ENCODE measurements around the gene RASSF5. TPM values are rescaled to one million over a fixed set of nuclear protein-coding genes. Genes with fewer than 3 reads are reported as not detected.

The RASSF5 gene
- total RNA-seq, 2 donors from 2014 or later = 0.20 to 0.26 TPM

GRCh38 chr1:206506405-206507283 lies 687 bp upstream of the RASSF5 start:
- peaks cover 3% of the 10 kb centered on the region for H3K4me1 ChIP-seq (ENCODE audit: control insufficient read depth, insufficient read depth, low read length)
- no peak for DNase-seq
- no peaks in the 10 kb centered on the region for H3K36me3 Mint-ChIP-seq (ENCODE audit: low read depth)
- H3K27ac Mint-ChIP-seq = no peak overlapping the region
- peaks cover 85% of the 10 kb centered on the region for H3K27me3 ChIP-seq (ENCODE audit: control insufficient read depth, insufficient read depth, low read length, poor library complexity, severe bottlenecking)
- H3K36me3 ChIP-seq (ENCODE audit: control insufficient read depth, insufficient read depth, low read length) = no peaks in the 10 kb centered on the region
- H3K4me3 Mint-ChIP-seq = peak overlapping the region; percentile 54
- peaks cover 4% of the 10 kb centered on the region for H3K4me1 Mint-ChIP-seq
- peaks cover 92% of the 10 kb centered on the region for H3K27me3 Mint-ChIP-seq (ENCODE audit: insufficient read depth)
- H3K9me3 ChIP-seq (ENCODE audit: control insufficient read depth, low read length) = no peaks in the 10 kb centered on the region
- TF ChIP-seq CTCF (conservative IDR thresholded peaks at IDR 0.05) = no peak
- no peak overlapping the region for H3K9ac ChIP-seq (ENCODE audit: extremely low read depth, low read length, poor library complexity, severe bottlenecking)
- peak overlapping the region; percentile 74 for H3K4me3 ChIP-seq (ENCODE audit: low read length)
- no peak overlapping the region for H3K27ac ChIP-seq (ENCODE audit: low read depth, low read length)
- no peaks in the 10 kb centered on the region for H3K9me3 Mint-ChIP-seq
- WGBS, 2 experiments (ENCODE audit: insufficient coverage in 1 of 2, insufficient read length in 1 of 2) = 19 to 27% methylated on average over 18 to 48 of the region's 48 CpGs

- no peaks in the 10 kb centered on the region for H3K36me3 Mint-ChIP-seq (ENCODE audit: low read depth)
- DNase-seq = no peak
- Histone ChIP-seq H3K27ac (ENCODE audit: low read depth, low read length) (no peak overlapping the region), H3K4me1 (ENCODE audit: control insufficient read depth, insufficient read depth, low read length) (peaks cover 4% of the 10 kb centered on the region), H3K9ac (ENCODE audit: extremely low read depth, low read length, poor library complexity, severe bottlenecking) (no peak overlapping the region), H3K9me3 (ENCODE audit: control insufficient read depth, low read length) (no peaks in the 10 kb centered on the region), H3K27me3 (ENCODE audit: control insufficient read depth, insufficient read depth, low read length, poor library complexity, severe bottlenecking) (peaks cover 76% of the 10 kb centered on the region), H3K36me3 (ENCODE audit: control insufficient read depth, insufficient read depth, low read length) (no peaks in the 10 kb centered on the region), H3K4me3 (ENCODE audit: low read length) (no peak overlapping the region)
- 71% methylated on average over 6 to 13 of the region's 15 CpGs for WGBS, 2 experiments (ENCODE audit: insufficient coverage in 1 of 2, insufficient read length in 1 of 2)
- H3K27me3 Mint-ChIP-seq (ENCODE audit: insufficient read depth) = peaks cover 79% of the 10 kb centered on the region
- TF ChIP-seq CTCF (conservative IDR thresholded peaks at IDR 0.05) = no peak
- no peak overlapping the region for H3K27ac Mint-ChIP-seq
- H3K4me3 Mint-ChIP-seq = peak overlapping the region; percentile 54
- peaks cover 13% of the 10 kb centered on the region for H3K4me1 Mint-ChIP-seq
- no peaks in the 10 kb centered on the region for H3K9me3 Mint-ChIP-seq
Measured at GRCh38 chr1:206508130-206508889, 979 bp downstream of the RASSF5 start.

GRCh38 chr1:206508956-206509355 lies 1.6 kb downstream of the RASSF5 start:
- Mint-ChIP-seq H3K27me3 (ENCODE audit: insufficient read depth) (peaks cover 73% of the 10 kb centered on the region), H3K27ac (no peak overlapping the region)

More at GRCh38 chr1:206508956-206509355, 1.6 kb downstream of the RASSF5 start:
- no peaks in the 10 kb centered on the region for H3K9me3 ChIP-seq (ENCODE audit: control insufficient read depth, low read length)
- Mint-ChIP-seq H3K9me3 (no peaks in the 10 kb centered on the region), H3K36me3 (ENCODE audit: low read depth) (no peaks in the 10 kb centered on the region), H3K4me3 (no peak overlapping the region), H3K4me1 (peaks cover 13% of the 10 kb centered on the region)
- H3K27ac ChIP-seq (ENCODE audit: low read depth, low read length) = no peak overlapping the region
- peaks cover 70% of the 10 kb centered on the region for H3K27me3 ChIP-seq (ENCODE audit: control insufficient read depth, insufficient read depth, low read length, poor library complexity, severe bottlenecking)
- WGBS, 2 experiments (ENCODE audit: insufficient coverage in 1 of 2, insufficient read length in 1 of 2) = 83 to 96% methylated on average over 4 to 6 of the region's 6 CpGs
- H3K36me3 ChIP-seq (ENCODE audit: control insufficient read depth, insufficient read depth, low read length) = no peaks in the 10 kb centered on the region
- H3K4me3 ChIP-seq (ENCODE audit: low read length) = no peak overlapping the region
- peaks cover 4% of the 10 kb centered on the region for H3K4me1 ChIP-seq (ENCODE audit: control insufficient read depth, insufficient read depth, low read length)
- TF ChIP-seq CTCF (conservative IDR thresholded peaks at IDR 0.05) = no peak
- no peak overlapping the region for H3K9ac ChIP-seq (ENCODE audit: extremely low read depth, low read length, poor library complexity, severe bottlenecking)
- no peak for DNase-seq
